Colonic mucosa (tissue), 4 donors: ENCODE measurements around the gene C1QTNF4. TPM values are rescaled to one million over a fixed set of nuclear protein-coding genes. Genes with fewer than 3 reads are reported as not detected.

Experiments
- DNase-seq: peaks from one replicate; pipeline ENCODE4 v3.0.0-alpha.2; 2020
- H3K27ac ChIP-seq: fragments of 200-600 bp; one replicate; pipeline ENCODE4 v1.8.0; 2021
- H3K27me3 ChIP-seq: fragments of 200-600 bp; one replicate; pipeline ENCODE4 v1.8.0; 2021
- H3K36me3 ChIP-seq: fragments of 200-600 bp; one replicate; pipeline ENCODE4 v1.8.0; 2021
- H3K4me1 ChIP-seq: fragments of 200-600 bp; one replicate; pipeline ENCODE4 v1.8.0; 2021; ENCODE audit warnings: mild to moderate bottlenecking
- H3K4me3 ChIP-seq: fragments of 200-600 bp; one replicate; pipeline ENCODE4 v1.8.0; 2021
- H3K9ac ChIP-seq, 2 donors: one replicate each; pipeline ENCODE4 v1.7.0; 2013; ENCODE audit warnings: control low read depth in 2 of 2, low read depth in 2 of 2, low read length in 2 of 2
- H3K9me3 ChIP-seq: fragments of 200-600 bp; one replicate; pipeline ENCODE4 v1.8.0; 2021
- intact Hi-C: fragments of 100-400 bp; cut with DNase I; formaldehyde crosslinking; loops from one replicate; pipeline ENCODE4 v1.14.1; 2022
- total RNA-seq, 2 donors: library from RNA; stranded (reverse); fragmentation: NEBNext Ultra II Directional in 1 of 2; extraction: Animal tissue kit (Norgen Biotek cat#: 25700) in 1 of 2; gene quantifications; one replicate each; pipeline ENCODE4 v1.2.1, GENCODE V29; 2021
- TF ChIP-seq, protein P1 (sequence below): fragments of 200-600 bp; IDR thresholded peaks from one replicate; pipeline ENCODE4 v1.8.0; 2022; ENCODE audit warnings: antibody characterized with exemption, mild to moderate bottlenecking
- donor health status: healthy.
- donor health status: DM: no; HTN: no; CAD: no.
- donor health status: DM: no; HTN: no; CAD: no.

C1QTNF4 gene
- total RNA-seq, 2 donors from 2014 or later: 0.35 to 0.85 TPM

DNA sequence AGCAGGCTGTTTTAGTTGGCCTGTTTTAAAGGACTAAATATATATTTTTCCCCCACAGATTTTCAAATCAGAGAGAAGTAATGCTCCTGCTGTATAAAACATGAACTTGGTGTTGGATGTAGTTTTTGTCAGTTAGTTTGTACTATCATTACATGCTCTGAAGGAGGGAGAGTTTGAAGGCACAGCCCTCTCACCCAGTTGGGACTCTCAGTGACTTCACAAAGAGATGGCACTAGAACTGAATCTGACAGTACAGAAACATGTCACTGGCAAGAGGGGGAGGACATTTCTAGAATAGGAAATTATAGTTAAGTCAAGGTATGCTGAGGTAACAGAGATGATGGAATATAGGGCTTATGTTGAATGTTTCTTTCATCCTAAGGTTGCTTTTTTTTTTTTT lies 21.0 kb upstream of the C1QTNF4 start:
- no peaks in the 10 kb centered on the region for H3K36me3 ChIP-seq

DNA sequence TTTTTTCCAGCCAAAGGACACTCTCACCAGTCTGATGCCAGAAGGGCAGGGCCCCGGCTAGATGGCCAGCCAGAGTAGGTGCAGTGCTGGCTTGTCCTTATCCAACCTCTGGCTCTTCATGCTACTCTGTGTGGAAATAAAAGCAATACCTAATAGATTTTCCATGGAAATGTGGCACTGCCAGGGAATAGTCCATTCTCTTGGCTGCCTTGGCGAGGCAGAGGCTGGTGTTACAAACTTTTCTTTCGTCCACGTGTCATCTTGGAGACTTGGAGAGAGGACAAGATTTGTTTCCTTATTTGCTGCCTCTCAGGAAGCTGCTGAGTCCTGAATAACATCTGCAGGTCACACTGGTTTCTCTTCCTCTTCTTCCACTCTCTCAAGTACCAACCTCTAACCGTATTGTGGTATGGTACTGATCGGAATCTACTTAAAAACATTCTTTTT lies 17.2 kb upstream of the C1QTNF4 start:
- Histone ChIP-seq H3K27ac (no peak overlapping the region), H3K4me1 (no peaks in the 10 kb centered on the region), H3K4me3 (no peak overlapping the region), H3K27me3 (no peaks in the 10 kb centered on the region), H3K36me3 (no peaks in the 10 kb centered on the region), H3K9ac (no peak overlapping the region), H3K9me3 (no peaks in the 10 kb centered on the region)
- TF ChIP-seq, protein P1, sequence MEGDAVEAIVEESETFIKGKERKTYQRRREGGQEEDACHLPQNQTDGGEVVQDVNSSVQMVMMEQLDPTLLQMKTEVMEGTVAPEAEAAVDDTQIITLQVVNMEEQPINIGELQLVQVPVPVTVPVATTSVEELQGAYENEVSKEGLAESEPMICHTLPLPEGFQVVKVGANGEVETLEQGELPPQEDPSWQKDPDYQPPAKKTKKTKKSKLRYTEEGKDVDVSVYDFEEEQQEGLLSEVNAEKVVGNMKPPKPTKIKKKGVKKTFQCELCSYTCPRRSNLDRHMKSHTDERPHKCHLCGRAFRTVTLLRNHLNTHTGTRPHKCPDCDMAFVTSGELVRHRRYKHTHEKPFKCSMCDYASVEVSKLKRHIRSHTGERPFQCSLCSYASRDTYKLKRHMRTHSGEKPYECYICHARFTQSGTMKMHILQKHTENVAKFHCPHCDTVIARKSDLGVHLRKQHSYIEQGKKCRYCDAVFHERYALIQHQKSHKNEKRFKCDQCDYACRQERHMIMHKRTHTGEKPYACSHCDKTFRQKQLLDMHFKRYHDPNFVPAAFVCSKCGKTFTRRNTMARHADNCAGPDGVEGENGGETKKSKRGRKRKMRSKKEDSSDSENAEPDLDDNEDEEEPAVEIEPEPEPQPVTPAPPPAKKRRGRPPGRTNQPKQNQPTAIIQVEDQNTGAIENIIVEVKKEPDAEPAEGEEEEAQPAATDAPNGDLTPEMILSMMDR: no peak
- no peak for DNase-seq
- intact Hi-C loops: no loop called here

More for the DNA sequence above, 21.0 kb upstream of the C1QTNF4 start:
- intact Hi-C loops: no loop called here
- Histone ChIP-seq H3K27ac (no peak overlapping the region), H3K9me3 (no peaks in the 10 kb centered on the region), H3K4me3 (no peak overlapping the region), H3K27me3 (no peaks in the 10 kb centered on the region), H3K9ac (no peak overlapping the region), H3K4me1 (no peaks in the 10 kb centered on the region)
- no peak for DNase-seq
- TF ChIP-seq, protein P1: no peak

DNA sequence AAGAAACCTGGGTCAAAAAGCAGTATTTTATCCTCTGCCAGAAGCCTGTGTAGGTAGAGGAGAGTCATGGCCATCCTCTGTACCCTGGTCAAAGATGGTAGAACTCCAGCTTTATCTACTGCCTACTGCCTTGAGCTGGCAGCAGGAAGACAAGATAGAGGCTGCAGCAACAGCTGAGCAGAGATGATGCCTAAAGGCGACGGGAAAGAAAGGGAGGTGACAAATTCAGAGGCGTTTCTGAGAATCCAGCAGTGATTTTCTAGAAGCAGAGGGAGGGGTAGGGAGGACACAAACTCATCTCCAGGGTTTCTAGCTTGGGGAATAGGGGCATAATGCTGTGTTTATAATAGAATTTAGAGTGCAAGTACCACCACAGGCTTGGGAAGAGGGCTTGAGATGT lies 15.5 kb upstream of the C1QTNF4 start:
- intact Hi-C loops: no loop called here
- TF ChIP-seq, protein P1: no peak
- no peak for DNase-seq
- H3K9me3 ChIP-seq: no peaks in the 10 kb centered on the region
- no peak overlapping the region for H3K4me3 ChIP-seq
- H3K4me1 ChIP-seq: no peaks in the 10 kb centered on the region
- no peaks in the 10 kb centered on the region for H3K27me3 ChIP-seq
- H3K36me3 ChIP-seq: no peaks in the 10 kb centered on the region
- H3K9ac ChIP-seq: no peak overlapping the region
- H3K27ac ChIP-seq: no peak overlapping the region

DNA sequence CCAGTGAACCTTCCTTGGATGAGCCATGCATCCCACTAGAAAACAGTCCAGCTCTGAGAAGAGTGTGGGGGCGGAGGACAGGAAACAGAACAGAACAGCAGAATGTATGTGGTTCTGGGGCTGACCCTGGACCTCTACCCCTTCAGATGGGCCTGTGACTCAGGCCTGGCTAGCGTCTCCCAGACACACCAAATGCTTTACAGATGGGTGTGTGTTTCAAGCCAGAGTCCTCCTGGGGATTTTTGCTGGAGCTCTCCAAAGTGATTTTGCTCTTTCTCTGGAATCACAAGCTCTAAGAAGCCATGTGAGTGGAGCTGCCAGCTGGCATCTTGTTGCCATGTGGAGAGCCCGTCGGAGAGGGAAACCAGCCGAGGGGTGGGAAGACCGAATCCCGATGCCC lies 13.2 kb upstream of the C1QTNF4 start:
- TF ChIP-seq, protein P1: no peak
- no peaks in the 10 kb centered on the region for H3K9me3 ChIP-seq
- no peak overlapping the region for H3K27ac ChIP-seq
- no peaks in the 10 kb centered on the region for H3K36me3 ChIP-seq
- H3K4me3 ChIP-seq: no peak overlapping the region
- no peak overlapping the region for H3K9ac ChIP-seq
- no peak for DNase-seq
- no peaks in the 10 kb centered on the region for H3K4me1 ChIP-seq
- intact Hi-C loops: no loop called here
- no peaks in the 10 kb centered on the region for H3K27me3 ChIP-seq

GRCh38 chr11:47606731-47607130 lies 12.5 kb upstream of the C1QTNF4 start:
- DNase-seq: no peak
- intact Hi-C loops: no loop called here

More at GRCh38 chr11:47606731-47607130, 12.5 kb upstream of the C1QTNF4 start:
- TF ChIP-seq, protein P1: no peak
- no peak overlapping the region for H3K9ac ChIP-seq
- no peaks in the 10 kb centered on the region for H3K4me1 ChIP-seq
- H3K9me3 ChIP-seq: no peaks in the 10 kb centered on the region
- no peaks in the 10 kb centered on the region for H3K36me3 ChIP-seq
- no peak overlapping the region for H3K4me3 ChIP-seq
- no peaks in the 10 kb centered on the region for H3K27me3 ChIP-seq
- H3K27ac ChIP-seq: no peak overlapping the region
